ENCODE data around the gene LRMDA.

- no peak for TF ChIP-seq CTCF (IDR thresholded peaks at IDR 0.05; ENCODE audit: low read depth, low read length)
- no peak for TF ChIP-seq EZH2phosphoT487 (IDR thresholded peaks at IDR 0.05; ENCODE audit: low read depth)
These were observed 24.8 kb upstream of the LRMDA start for GRCh38 chr10:75406462-75407223.

All from OCI-LY3 (cell line).